T-helper 22 cell (primary cell): ENCODE results near the gene CTIF.
A peak's percentile ranks its signal among the peaks of the same experiment; 100 is the strongest.

ENCODE experiments used
- DNase-seq: peaks from one replicate; pipeline ENCODE4 v3.0.0-alpha.2; 2020; ENCODE audit warnings: low read depth

Gene CTIF

GRCh38 chr18:48753691-48754090, 214.9 kb downstream of the CTIF start:
- DNase-seq = no peak

- DNase-seq = no peak
Observed at GRCh38 chr18:48754559-48754958, 215.7 kb downstream of the CTIF start.

- DNase-seq = no peak
Observed at GRCh38 chr18:48754993-48755473, 216.2 kb downstream of the CTIF start.

GRCh38 chr18:48756511-48757226, 217.8 kb downstream of the CTIF start:
- no peak for DNase-seq

- DNase-seq = no peak
Observed at GRCh38 chr18:48757367-48757766, 218.5 kb downstream of the CTIF start.

GRCh38 chr18:48757906-48758305, 219.1 kb downstream of the CTIF start:
- DNase-seq = no peak

- no peak for DNase-seq
Observed at GRCh38 chr18:48761582-48761981, 222.8 kb downstream of the CTIF start.

GRCh38 chr18:48762022-48762421, 223.2 kb downstream of the CTIF start:
- DNase-seq = no peak

- no peak for DNase-seq
Observed at GRCh38 chr18:48762836-48763718, 224.2 kb downstream of the CTIF start.

- DNase-seq = no peak
Observed at GRCh38 chr18:48763719-48764100, 224.9 kb downstream of the CTIF start.

- no peak for DNase-seq
Observed at GRCh38 chr18:48765053-48765452, 226.2 kb downstream of the CTIF start.

- no peak for DNase-seq
Observed at GRCh38 chr18:48766026-48766425, 227.2 kb downstream of the CTIF start.

- DNase-seq = no peak
Observed at GRCh38 chr18:48766487-48766886, 227.7 kb downstream of the CTIF start.

- DNase-seq = peak; percentile 7
Observed at GRCh38 chr18:48767090-48767690, 228.4 kb downstream of the CTIF start.

GRCh38 chr18:48769006-48769636, 230.3 kb downstream of the CTIF start:
- no peak for DNase-seq

- DNase-seq = no peak
Observed at GRCh38 chr18:48770243-48770642, 231.4 kb downstream of the CTIF start.

GRCh38 chr18:48771641-48772375, 233.0 kb downstream of the CTIF start:
- DNase-seq = no peak

- no peak for DNase-seq
Observed at GRCh38 chr18:48772457-48772856, 233.6 kb downstream of the CTIF start.

GRCh38 chr18:48773821-48774220, 235.0 kb downstream of the CTIF start:
- no peak for DNase-seq

GRCh38 chr18:48774941-48775340, 236.1 kb downstream of the CTIF start:
- DNase-seq = no peak

- DNase-seq = no peak
Observed at GRCh38 chr18:48775372-48776155, 236.7 kb downstream of the CTIF start.
